ENCODE measurements around the gene TIMP1.

- TF ChIP-seq CTCF (optimal IDR thresholded peaks at IDR 0.05 in 1 of 3, IDR thresholded peaks at IDR 0.05 in 1 of 3, conservative IDR thresholded peaks at IDR 0.05 in 1 of 3; ENCODE audit: extremely low read depth in 1 of 3, insufficient read depth in 2 of 3, low read length in 3 of 3) (no peak), EZH2 (IDR thresholded peaks at IDR 0.05; ENCODE audit: low read length) (no peak)
Observed at GRCh38 chrX:47593522-47593921, 11.3 kb downstream of the TIMP1 start.
